ENCODE measurements around the gene GSTA3. TPM values are rescaled to one million over a fixed set of nuclear protein-coding genes. Genes with fewer than 3 reads are reported as not detected.

GSTA3 gene
- total RNA-seq (not detected in 2 replicates), polyA plus RNA-seq (not detected in 2 replicates)

DNA sequence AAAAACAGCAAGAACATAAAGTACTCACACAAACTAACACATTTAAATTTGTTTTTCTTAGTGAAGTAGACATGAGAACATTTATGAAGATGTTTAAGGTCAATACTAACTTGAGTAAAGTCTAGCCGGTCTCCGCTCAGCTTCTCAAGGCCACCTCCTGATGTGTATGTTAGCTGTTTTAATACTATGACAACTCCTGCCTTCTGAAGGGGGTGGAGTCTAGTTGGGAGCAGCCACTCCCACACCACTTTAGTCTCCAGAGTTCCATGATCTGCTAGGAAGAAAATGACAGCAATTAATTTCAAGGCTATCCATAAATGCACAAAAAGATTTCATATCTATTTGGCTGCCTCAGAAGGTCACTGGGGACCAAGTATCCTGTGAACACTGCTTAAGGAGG is at the start of gene GSTA3:
TSS of gene GSTA3 (minus strand) at position 168 of the 400 bp plus-strand sequence. CDS start 3,864 bp downstream, outside the sequence.
- no peaks in the 10 kb centered on the region for H3K9me3 ChIP-seq (ENCODE audit: low read depth)

DNA sequence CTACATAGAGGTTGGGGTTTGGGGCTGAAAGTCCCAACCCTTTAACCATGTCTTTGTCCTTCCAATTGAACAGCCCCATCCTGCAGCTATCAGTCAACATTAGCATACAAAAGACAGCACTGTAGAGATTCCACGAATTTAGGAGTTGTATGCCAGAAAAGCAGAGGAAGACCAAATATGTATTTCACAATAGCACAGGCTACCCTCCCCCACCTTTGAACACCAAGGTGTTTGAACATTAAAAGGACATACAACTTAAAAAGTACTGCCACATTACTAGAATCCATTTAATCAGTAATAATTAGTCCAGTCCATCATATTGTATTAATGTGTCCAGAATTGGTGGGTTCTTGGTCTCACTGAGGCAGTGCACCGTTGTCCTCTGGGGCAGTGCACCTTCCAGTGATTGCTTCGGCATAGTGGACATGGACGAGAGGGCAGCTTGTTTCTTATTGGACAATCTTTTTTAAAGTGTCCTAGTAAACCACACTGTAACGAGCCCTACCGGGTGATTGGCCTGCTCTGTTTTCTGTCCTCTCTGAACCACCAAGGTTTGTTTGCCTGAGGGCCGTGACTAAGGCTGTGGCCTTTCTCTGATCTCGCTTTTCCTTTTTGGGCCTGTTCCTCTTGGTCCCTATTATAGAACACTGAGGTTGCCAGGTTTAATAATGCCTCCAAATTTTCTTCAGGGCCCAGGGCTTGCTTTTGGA is 49.2 kb upstream of the GSTA3 start:
- Histone ChIP-seq H3K9me3 (ENCODE audit: low read depth) (no peaks in the 10 kb centered on the region), H3K4me2 (no peak overlapping the region), H3K27me3 (no peaks in the 10 kb centered on the region), H3K4me3 (no peak overlapping the region), H3K36me3 (replicated peaks; ENCODE audit: insufficient read depth, low read depth) (no peaks in the 10 kb centered on the region), H3K79me2 (no peaks in the 10 kb centered on the region), H2AFZ (no peak overlapping the region), H3K27ac (no peak overlapping the region), H4K20me1 (ENCODE audit: insufficient read depth, poor library complexity, severe bottlenecking) (no peaks in the 10 kb centered on the region), H3K4me1 (ENCODE audit: insufficient read depth) (peaks cover 3% of the 10 kb centered on the region), H3K9me2 (replicated peaks; ENCODE audit: insufficient read depth) (no peaks in the 10 kb centered on the region)
- DNase-seq (ENCODE audit: low spot score) = no peak
- WGBS (ENCODE audit: low lambda C conversion rate, missing lambda C conversion rate) = 79% methylated on average over 8 of the region's 8 CpGs
- TF ChIP-seq EZH2 (IDR thresholded peaks at IDR 0.05; ENCODE audit: borderline replicate concordance) (no peak), EZH2phosphoT487 (IDR thresholded peaks at IDR 0.05; ENCODE audit: low read depth, severe bottlenecking, unreplicated experiment) (no peak)
- TF ChIP-seq, protein P1, sequence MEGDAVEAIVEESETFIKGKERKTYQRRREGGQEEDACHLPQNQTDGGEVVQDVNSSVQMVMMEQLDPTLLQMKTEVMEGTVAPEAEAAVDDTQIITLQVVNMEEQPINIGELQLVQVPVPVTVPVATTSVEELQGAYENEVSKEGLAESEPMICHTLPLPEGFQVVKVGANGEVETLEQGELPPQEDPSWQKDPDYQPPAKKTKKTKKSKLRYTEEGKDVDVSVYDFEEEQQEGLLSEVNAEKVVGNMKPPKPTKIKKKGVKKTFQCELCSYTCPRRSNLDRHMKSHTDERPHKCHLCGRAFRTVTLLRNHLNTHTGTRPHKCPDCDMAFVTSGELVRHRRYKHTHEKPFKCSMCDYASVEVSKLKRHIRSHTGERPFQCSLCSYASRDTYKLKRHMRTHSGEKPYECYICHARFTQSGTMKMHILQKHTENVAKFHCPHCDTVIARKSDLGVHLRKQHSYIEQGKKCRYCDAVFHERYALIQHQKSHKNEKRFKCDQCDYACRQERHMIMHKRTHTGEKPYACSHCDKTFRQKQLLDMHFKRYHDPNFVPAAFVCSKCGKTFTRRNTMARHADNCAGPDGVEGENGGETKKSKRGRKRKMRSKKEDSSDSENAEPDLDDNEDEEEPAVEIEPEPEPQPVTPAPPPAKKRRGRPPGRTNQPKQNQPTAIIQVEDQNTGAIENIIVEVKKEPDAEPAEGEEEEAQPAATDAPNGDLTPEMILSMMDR (IDR thresholded peaks at IDR 0.05; ENCODE audit: poor library complexity) = no peak

More for the DNA sequence above, at the start of gene GSTA3:
- DNase-seq (ENCODE audit: low spot score) = no peak
- H3K9me2 ChIP-seq (replicated peaks; ENCODE audit: insufficient read depth) = no peaks in the 10 kb centered on the region
- H3K27ac ChIP-seq = no peak within 1 kb of the TSS
- H3K79me2 ChIP-seq = no peaks in the 10 kb centered on the region
- WGBS (ENCODE audit: low lambda C conversion rate, missing lambda C conversion rate) = 77% methylated on average over 2 of the region's 2 CpGs
- no peaks in the 10 kb centered on the region for H3K27me3 ChIP-seq
- H4K20me1 ChIP-seq (ENCODE audit: insufficient read depth, poor library complexity, severe bottlenecking) = no peaks in the 10 kb centered on the region
- no peak for TF ChIP-seq EZH2 (IDR thresholded peaks at IDR 0.05; ENCODE audit: borderline replicate concordance)
- no peak for TF ChIP-seq EZH2phosphoT487 (IDR thresholded peaks at IDR 0.05; ENCODE audit: low read depth, severe bottlenecking, unreplicated experiment)
- TF ChIP-seq, protein P1 (IDR thresholded peaks at IDR 0.05; ENCODE audit: poor library complexity) = no peak
- no peak within 1 kb of the TSS for H3K4me3 ChIP-seq
- no peak within 1 kb of the TSS for H3K4me2 ChIP-seq
- no peak within 1 kb of the TSS for H2AFZ ChIP-seq
- no peaks in the 10 kb centered on the region for H3K4me1 ChIP-seq (ENCODE audit: insufficient read depth)
- no peaks in the 10 kb centered on the region for H3K36me3 ChIP-seq (replicated peaks; ENCODE audit: insufficient read depth, low read depth)

DNA sequence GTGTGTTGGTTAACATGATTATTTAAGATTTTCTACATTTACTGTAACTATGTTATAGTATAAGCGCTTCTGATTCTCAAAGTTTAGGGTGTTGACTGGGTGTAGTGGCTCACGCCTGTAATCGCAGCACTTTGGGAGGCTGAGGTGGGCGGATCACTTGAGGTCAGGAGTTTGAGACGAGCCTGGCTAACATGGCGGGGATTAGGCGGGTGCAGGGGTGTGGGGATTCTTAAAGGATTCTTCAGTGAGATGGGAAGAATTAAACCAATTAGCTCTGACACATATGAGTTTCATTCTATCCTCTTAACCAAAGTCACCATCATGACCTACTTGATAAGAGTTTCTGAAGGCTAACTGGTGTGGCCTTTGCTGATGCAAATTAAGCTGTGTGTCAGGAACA is 46.4 kb upstream of the GSTA3 start:
- H2AFZ ChIP-seq = no peak overlapping the region
- no peaks in the 10 kb centered on the region for H3K9me3 ChIP-seq (ENCODE audit: low read depth)
- no peaks in the 10 kb centered on the region for H3K79me2 ChIP-seq
- H3K27me3 ChIP-seq = no peaks in the 10 kb centered on the region
- H3K4me3 ChIP-seq = no peak overlapping the region
- H4K20me1 ChIP-seq (ENCODE audit: insufficient read depth, poor library complexity, severe bottlenecking) = no peaks in the 10 kb centered on the region
- TF ChIP-seq EZH2 (IDR thresholded peaks at IDR 0.05; ENCODE audit: borderline replicate concordance) = no peak
- TF ChIP-seq EZH2phosphoT487 (IDR thresholded peaks at IDR 0.05; ENCODE audit: low read depth, severe bottlenecking, unreplicated experiment) = no peak
- TF ChIP-seq, protein P1 (IDR thresholded peaks at IDR 0.05; ENCODE audit: poor library complexity) = no peak
- H3K4me1 ChIP-seq (ENCODE audit: insufficient read depth) = no peaks in the 10 kb centered on the region
- no peaks in the 10 kb centered on the region for H3K9me2 ChIP-seq (replicated peaks; ENCODE audit: insufficient read depth)
- H3K27ac ChIP-seq = no peak overlapping the region
- 96% methylated on average over 7 of the region's 7 CpGs for WGBS (ENCODE audit: low lambda C conversion rate, missing lambda C conversion rate)
- H3K36me3 ChIP-seq (replicated peaks; ENCODE audit: insufficient read depth, low read depth) = no peaks in the 10 kb centered on the region
- no peak overlapping the region for H3K4me2 ChIP-seq
- DNase-seq (ENCODE audit: low spot score) = no peak
